Cardiac fibroblast (primary cell): ENCODE measurements around the gene NRCAM.

Experiments used
- DNase-seq, 2 donors: peaks; one replicate each; pipeline versions ENCODE4 v3.0.0 to v3.0.0-alpha.2; 2010; ENCODE audit warnings: low read depth in 2 of 2
- H3K4me3 ChIP-seq, 2 donors: replicated peaks in 1 of 2; 1 replicate in 1 of 2; 2 replicates in 1 of 2; pipeline ENCODE4 v1.5.1; 2011; ENCODE audit warnings: low read depth in 2 of 2, low read length in 2 of 2, mild to moderate bottlenecking in 2 of 2, moderate library complexity in 1 of 2
- CTCF ChIP-seq: IDR thresholded peaks from one replicate; pipeline ENCODE4 v1.5.1; 2011; ENCODE audit warnings: low read depth, mild to moderate bottlenecking, low read length, inconsistent platforms

Gene NRCAM

GRCh38 chr7:108368466-108368865 lies 87.8 kb downstream of the NRCAM start:
- no peak for TF ChIP-seq CTCF
- H3K4me3 ChIP-seq = no peak overlapping the region
- DNase-seq = peak; percentile 22 to 24

GRCh38 chr7:108367946-108368345 lies 88.3 kb downstream of the NRCAM start:
- H3K4me3 ChIP-seq = no peak overlapping the region
- no peak for DNase-seq
- no peak for TF ChIP-seq CTCF

- no peak for DNase-seq
- TF ChIP-seq CTCF = no peak
- no peak overlapping the region for H3K4me3 ChIP-seq
Observed at GRCh38 chr7:108367314-108367713, 88.9 kb downstream of the NRCAM start.

GRCh38 chr7:108363659-108364058 lies 92.6 kb downstream of the NRCAM start:
- no peak for DNase-seq
- no peak for TF ChIP-seq CTCF
- no peak overlapping the region for H3K4me3 ChIP-seq

GRCh38 chr7:108360058-108360800 lies 96.0 kb downstream of the NRCAM start:
- DNase-seq = no peak
- TF ChIP-seq CTCF = no peak
- H3K4me3 ChIP-seq = no peak overlapping the region

- no peak overlapping the region for H3K4me3 ChIP-seq
- no peak for TF ChIP-seq CTCF
- peak; percentile 86 to 95 for DNase-seq
Observed at GRCh38 chr7:108358553-108358952, 97.7 kb downstream of the NRCAM start.

GRCh38 chr7:108351729-108352131 lies 104.5 kb downstream of the NRCAM start:
- TF ChIP-seq CTCF = no peak
- no peak overlapping the region for H3K4me3 ChIP-seq
- peak in 1 of 2 donors; percentile 80 for DNase-seq
